MM.1S (cell line): ENCODE data around the gene PAQR7.

Experiments used
- CTCF ChIP-seq: fragments of 300-600 bp; sonication (generic); IDR thresholded peaks from 2 replicates; pipeline ENCODE4 v1.5.1; 2016; ENCODE audit warnings: antibody characterized with exemption, low read length, mixed read lengths
- EZH2 ChIP-seq: fragments of 300-600 bp; sonication (generic); optimal IDR thresholded peaks from 2 replicates; pipeline ENCODE3; 2017; ENCODE audit warnings: low read depth, mild to moderate bottlenecking, antibody characterized with exemption, low read length, mixed read lengths

- TF ChIP-seq EZH2 (no peak), CTCF (no peak)
Measured at GRCh38 chr1:25813734-25814471, 61.6 kb downstream of the PAQR7 start.
